SU-DHL-6 (cell line): Measurements from ENCODE around the gene MYRF.

Source experiments
- H2AFZ ChIP-seq: fragments of 200-600 bp; sonication (generic); 2 replicates; pipeline ENCODE4 v1.6.1; 2014; ENCODE audit warnings: low read depth, mild to moderate bottlenecking, moderate library complexity, mixed read lengths, antibody characterized with exemption, low read length; ENCODE audit not compliant: severe bottlenecking
- H3F3A ChIP-seq: fragments of 200-600 bp; shearing (Covaris generic); 2 replicates; pipeline ENCODE4 v1.6.0; 2016; ENCODE audit warnings: antibody characterized with exemption, mild to moderate bottlenecking; ENCODE audit not compliant: insufficient read depth
- H3K27ac ChIP-seq: fragments of 200-600 bp; sonication (generic); 2 replicates; pipeline ENCODE4 v1.5.1; 2016; ENCODE audit warnings: low read depth, mild to moderate bottlenecking, low read length, moderate library complexity, mixed read lengths
- H3K27me3 ChIP-seq: fragments of 200-600 bp; sonication (generic), shearing (Covaris generic); 2 replicates; pipeline ENCODE4 v1.6.0; 2014; ENCODE audit warnings: mild to moderate bottlenecking, low read length
- H3K36me3 ChIP-seq: fragments of 200-600 bp; sonication (generic); 2 replicates; pipeline ENCODE4 v1.6.1; 2014; ENCODE audit warnings: mild to moderate bottlenecking, low read length, mixed read lengths
- H3K4me2 ChIP-seq: fragments of 300-600, 200-600 bp; shearing (Covaris generic), sonication (generic); 2 replicates; pipeline ENCODE4 v1.6.0; 2014; ENCODE audit warnings: low read length, low read depth, mild to moderate bottlenecking; ENCODE audit not compliant: poor library complexity, severe bottlenecking
- H3K4me3 ChIP-seq: fragments of 200-600 bp; sonication (generic); 2 replicates; pipeline ENCODE4 v1.5.1; 2014; ENCODE audit warnings: antibody characterized with exemption, low read length, mild to moderate bottlenecking, mixed read lengths; ENCODE audit not compliant: insufficient read depth, poor library complexity, severe bottlenecking
- H3K79me2 ChIP-seq: fragments of 200-600 bp; sonication (generic); 2 replicates; pipeline ENCODE4 v1.6.1; 2014; ENCODE audit warnings: mild to moderate bottlenecking, low read length, moderate library complexity; ENCODE audit not compliant: insufficient read depth
- H3K9ac ChIP-seq: fragments of 200-600 bp; sonication (generic); 2 replicates; pipeline ENCODE4 v1.7.0; 2014; ENCODE audit warnings: mild to moderate bottlenecking, low read length
- H3K9me2 ChIP-seq: fragments of 200-600 bp; sonication (generic); replicated peaks from 2 replicates; pipeline ENCODE4 v1.6.1; 2014; ENCODE audit warnings: low read length; ENCODE audit not compliant: insufficient read depth
- H3K9me3 ChIP-seq: fragments of 200-600 bp; sonication (generic); 2 replicates; pipeline ENCODE4 v1.6.1; 2014; ENCODE audit warnings: low read length, mixed read lengths; ENCODE audit not compliant: insufficient read depth
- H4K20me1 ChIP-seq: fragments of 200-600 bp; sonication (generic); 2 replicates; pipeline ENCODE4 v1.6.1; 2014; ENCODE audit warnings: low read depth, mild to moderate bottlenecking, antibody characterized with exemption, low read length, moderate library complexity, mixed read lengths
- CTCF ChIP-seq: fragments of 200-600 bp; sonication (generic); IDR thresholded peaks from one replicate; pipeline ENCODE4 v1.5.1; 2017; ENCODE audit warnings: antibody characterized with exemption, mild to moderate bottlenecking, low read length, moderate library complexity; ENCODE audit not compliant: insufficient read depth, poor library complexity, severe bottlenecking
- EZH2phosphoT487 ChIP-seq: fragments of 200-600 bp; sonication (generic), shearing (Covaris generic); conservative IDR thresholded peaks from 2 replicates; pipeline ENCODE4 v1.6.1; 2018; ENCODE audit warnings: mild to moderate bottlenecking, antibody characterized with exemption, low read length, moderate library complexity, mixed read lengths

Gene MYRF

GRCh38 chr11:61731211-61731951, 21.1 kb upstream of the MYRF start:
- no peaks in the 10 kb centered on the region for H3K27me3 ChIP-seq
- H2AFZ ChIP-seq = no peak overlapping the region
- H3K4me3 ChIP-seq = no peak overlapping the region
- H4K20me1 ChIP-seq = no peaks in the 10 kb centered on the region
- no peaks in the 10 kb centered on the region for H3F3A ChIP-seq
- H3K9me2 ChIP-seq = no peaks in the 10 kb centered on the region
- no peaks in the 10 kb centered on the region for H3K79me2 ChIP-seq
- H3K36me3 ChIP-seq = no peaks in the 10 kb centered on the region
- no peaks in the 10 kb centered on the region for H3K9me3 ChIP-seq
- H3K4me2 ChIP-seq = no peak overlapping the region
- no peak overlapping the region for H3K27ac ChIP-seq
- H3K9ac ChIP-seq = no peak overlapping the region
- TF ChIP-seq CTCF (no peak), EZH2phosphoT487 (no peak)

- no peak overlapping the region for H3K4me2 ChIP-seq
- no peaks in the 10 kb centered on the region for H3K9me3 ChIP-seq
- no peak overlapping the region for H3K9ac ChIP-seq
- H3F3A ChIP-seq = no peaks in the 10 kb centered on the region
- TF ChIP-seq EZH2phosphoT487 (no peak), CTCF (no peak)
- H3K36me3 ChIP-seq = no peaks in the 10 kb centered on the region
- no peaks in the 10 kb centered on the region for H4K20me1 ChIP-seq
- no peak overlapping the region for H2AFZ ChIP-seq
- H3K4me3 ChIP-seq = no peak overlapping the region
- no peak overlapping the region for H3K27ac ChIP-seq
- H3K79me2 ChIP-seq = no peaks in the 10 kb centered on the region
- H3K9me2 ChIP-seq = no peaks in the 10 kb centered on the region
- no peaks in the 10 kb centered on the region for H3K27me3 ChIP-seq
Measured at GRCh38 chr11:61731952-61732675, 20.3 kb upstream of the MYRF start.

GRCh38 chr11:61732705-61733104, 19.7 kb upstream of the MYRF start:
- Histone ChIP-seq H3K4me2 (no peak overlapping the region), H3K9me2 (no peaks in the 10 kb centered on the region), H4K20me1 (no peaks in the 10 kb centered on the region), H2AFZ (no peak overlapping the region), H3K9me3 (no peaks in the 10 kb centered on the region), H3K9ac (no peak overlapping the region), H3F3A (no peaks in the 10 kb centered on the region), H3K27me3 (no peaks in the 10 kb centered on the region), H3K27ac (no peak overlapping the region), H3K4me3 (no peak overlapping the region), H3K36me3 (no peaks in the 10 kb centered on the region), H3K79me2 (no peaks in the 10 kb centered on the region)
- TF ChIP-seq EZH2phosphoT487 (no peak), CTCF (no peak)
